Medulla oblongata (tissue), 1 donor: ENCODE measurements around the gene PHLPP2.

Experiments
- DNase-seq: peaks from one replicate; pipeline ENCODE4 v3.0.0-alpha.2; 2015; ENCODE audit errors: extremely low spot score

Gene PHLPP2

DNA sequence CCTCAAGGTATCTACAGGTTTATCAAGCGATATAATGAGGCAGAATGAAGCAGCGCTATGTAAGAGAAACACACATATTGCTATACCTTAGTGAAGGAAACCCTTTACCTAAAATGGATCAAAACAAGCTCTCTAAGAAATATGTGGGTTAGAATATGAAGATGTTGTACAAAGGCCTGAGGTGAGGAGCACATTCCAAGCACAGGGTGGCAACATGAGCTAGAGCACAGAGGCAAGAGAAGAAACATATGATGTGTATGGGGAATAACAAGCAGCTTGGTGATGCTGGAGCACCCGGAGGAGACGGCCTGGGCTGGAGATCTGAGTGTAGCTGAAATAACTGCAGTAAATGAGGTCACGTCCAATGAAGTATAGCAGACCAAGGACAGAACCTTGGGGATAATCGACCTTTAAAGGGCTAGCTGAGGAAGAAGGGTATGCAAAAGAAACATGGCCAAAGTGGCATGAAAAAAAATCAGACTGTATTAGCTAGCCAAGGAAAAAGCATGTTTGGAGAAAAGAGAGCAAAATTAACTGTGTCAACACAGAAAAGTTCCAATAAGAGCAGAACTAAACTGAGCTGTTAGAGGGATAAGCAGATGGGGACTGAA, 54.5 kb downstream of the PHLPP2 start:
- no peak for DNase-seq

DNA sequence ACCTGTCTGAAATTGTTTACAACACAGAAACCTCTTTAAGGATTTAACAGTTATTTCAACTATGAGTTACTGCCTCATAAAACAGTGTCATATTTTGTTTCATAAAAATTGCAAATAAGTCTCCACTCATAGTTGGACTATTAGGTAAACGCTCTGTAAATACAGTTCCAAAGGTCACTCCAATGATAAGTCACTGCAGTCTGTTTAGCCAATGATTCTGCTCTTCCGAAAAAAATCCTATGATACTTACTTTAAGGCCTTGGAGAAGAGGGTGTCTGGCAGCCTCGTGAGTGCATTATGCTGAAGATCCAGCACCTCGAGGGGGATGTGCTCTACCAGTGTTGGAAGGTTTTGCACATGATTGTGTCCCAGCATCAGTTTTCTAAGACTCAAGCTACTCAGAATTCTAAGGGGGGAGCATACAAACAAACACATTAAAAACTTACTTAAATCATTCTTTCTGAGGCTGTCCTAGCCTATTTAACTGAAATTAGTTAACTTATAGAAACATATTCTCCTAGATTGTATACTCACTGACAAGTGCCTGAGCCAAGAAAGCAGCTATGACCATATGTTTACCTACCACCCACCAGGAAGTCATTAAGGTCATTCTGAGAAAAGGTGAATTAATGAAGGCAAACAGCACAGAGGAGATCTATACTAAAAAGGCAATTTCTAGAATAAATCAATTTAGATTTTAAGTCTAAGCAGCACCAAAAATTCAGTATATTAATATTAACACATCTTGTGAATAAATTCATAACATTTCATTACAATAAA, 57.4 kb downstream of the PHLPP2 start:
- no peak for DNase-seq

DNA sequence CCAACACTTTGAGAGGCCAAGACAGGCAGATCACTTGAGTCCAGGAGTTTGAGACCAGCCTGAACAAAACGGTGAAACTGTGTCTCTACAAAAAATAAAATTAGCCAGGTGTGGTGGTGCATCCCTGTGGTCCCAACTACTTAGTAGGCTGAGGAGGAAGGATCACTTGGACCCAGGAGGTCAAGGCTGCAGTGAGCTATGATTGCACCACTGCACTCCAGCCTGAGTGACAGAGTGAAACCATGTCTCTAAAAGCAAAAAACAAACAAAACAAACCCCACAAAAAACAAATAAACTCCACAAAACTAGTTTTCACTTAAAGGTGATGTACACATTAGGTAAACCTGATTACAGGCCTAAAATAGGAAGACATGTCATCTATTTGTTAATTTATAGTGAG, 58.2 kb downstream of the PHLPP2 start:
- DNase-seq, result no peak

- no peak for DNase-seq
These were observed 65.0 kb downstream of the PHLPP2 start for GRCh38 chr16:71659471-71659870.

- DNase-seq, result peak; percentile 14
These were observed 65.7 kb downstream of the PHLPP2 start for GRCh38 chr16:71658771-71659170.

- DNase-seq, result no peak
These were observed 74.8 kb downstream of the PHLPP2 start for GRCh38 chr16:71649704-71650103.

- DNase-seq, result no peak
These were observed 75.6 kb downstream of the PHLPP2 start for GRCh38 chr16:71648921-71649320.

DNA sequence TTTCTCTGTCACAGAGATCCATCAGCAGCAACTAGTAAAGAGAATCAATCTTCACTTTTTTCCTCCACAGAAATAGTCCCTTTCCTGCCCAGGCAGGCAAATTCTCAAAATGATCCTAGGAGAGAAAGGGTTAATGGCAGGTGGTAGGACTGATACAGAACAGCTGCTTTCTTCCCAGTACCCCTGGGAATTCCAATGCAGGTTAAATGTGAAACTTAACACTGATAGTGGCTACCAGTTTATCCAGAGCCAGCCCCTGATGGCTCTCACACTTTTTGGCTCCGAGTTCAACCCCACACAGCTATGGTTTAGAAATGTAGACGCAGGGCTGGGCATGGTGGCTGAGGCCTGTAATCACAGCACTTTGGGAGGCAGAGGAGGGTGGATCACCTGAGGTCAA, 76.3 kb downstream of the PHLPP2 start:
- no peak for DNase-seq

- no peak for DNase-seq
These were observed 77.1 kb downstream of the PHLPP2 start for GRCh38 chr16:71647391-71647790.

DNA sequence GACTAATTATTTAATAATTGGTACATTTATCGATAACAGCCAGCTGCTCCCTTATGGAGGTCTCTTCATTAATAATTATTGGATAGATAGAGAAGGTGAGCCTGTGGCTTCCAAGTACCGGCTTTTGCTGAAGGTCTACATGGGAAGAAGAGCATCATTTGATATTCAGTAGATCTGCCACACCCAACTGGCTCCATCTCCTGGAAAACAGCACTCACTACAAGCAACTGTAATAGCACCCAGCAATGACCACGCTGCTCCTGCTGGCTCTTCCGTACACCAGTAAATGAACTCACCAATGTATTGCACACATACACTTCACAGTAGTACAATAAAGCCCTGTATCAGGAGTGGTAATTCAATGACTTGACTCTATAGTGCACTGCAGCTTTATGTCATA, 79.1 kb downstream of the PHLPP2 start:
- DNase-seq, result peak; percentile 24

GRCh38 chr16:71637398-71637797, 87.1 kb downstream of the PHLPP2 start:
- no peak for DNase-seq

DNA sequence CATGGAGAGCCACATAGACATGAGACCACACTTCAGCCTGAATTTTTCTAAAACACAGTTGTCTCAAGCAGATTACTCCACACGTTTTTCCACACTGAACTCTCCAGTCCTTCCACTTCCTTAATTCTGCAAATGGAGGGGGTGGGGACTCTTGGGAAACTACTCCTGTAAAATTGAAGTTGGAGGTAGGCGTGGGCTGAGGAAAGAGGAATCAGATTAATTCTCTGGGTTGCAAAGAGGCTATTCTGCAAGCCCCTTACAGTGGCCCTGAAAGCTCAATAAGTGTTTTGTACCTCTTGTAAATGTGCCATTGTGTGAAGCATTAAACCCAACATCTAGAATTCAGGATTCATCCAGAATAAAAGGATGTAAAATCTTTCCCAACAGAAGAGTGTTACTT, 88.9 kb downstream of the PHLPP2 start:
- DNase-seq, result peak; percentile 25

GRCh38 chr16:71631776-71632175, 92.7 kb downstream of the PHLPP2 start:
- no peak for DNase-seq

DNA sequence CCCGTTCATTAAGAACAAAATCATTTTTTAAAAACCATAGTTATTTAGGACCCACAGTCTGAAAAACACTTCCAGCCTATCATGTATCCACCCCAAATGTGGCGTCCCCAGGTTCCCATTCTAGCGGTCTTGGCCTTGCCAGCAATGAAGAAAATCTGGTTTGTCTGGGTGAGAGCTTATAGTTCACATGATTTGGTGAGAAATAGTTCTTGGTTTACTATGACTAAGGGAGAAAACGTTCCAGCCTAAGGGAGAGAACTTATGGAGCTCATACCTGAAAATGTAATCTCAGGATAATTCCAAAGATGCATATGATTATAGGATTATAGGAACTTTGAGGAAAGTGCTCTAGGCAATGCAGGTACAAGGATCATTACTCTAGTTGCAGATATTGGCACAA, 93.7 kb downstream of the PHLPP2 start:
- no peak for DNase-seq

- no peak for DNase-seq
These were observed 95.1 kb downstream of the PHLPP2 start for GRCh38 chr16:71629278-71630016.

GRCh38 chr16:71628810-71629209, 95.7 kb downstream of the PHLPP2 start:
- DNase-seq, result peak; percentile 44

- DNase-seq, result no peak
These were observed 96.7 kb downstream of the PHLPP2 start for GRCh38 chr16:71627731-71628181.

- DNase-seq, result no peak
These were observed 97.7 kb downstream of the PHLPP2 start for GRCh38 chr16:71626858-71627213.

DNA sequence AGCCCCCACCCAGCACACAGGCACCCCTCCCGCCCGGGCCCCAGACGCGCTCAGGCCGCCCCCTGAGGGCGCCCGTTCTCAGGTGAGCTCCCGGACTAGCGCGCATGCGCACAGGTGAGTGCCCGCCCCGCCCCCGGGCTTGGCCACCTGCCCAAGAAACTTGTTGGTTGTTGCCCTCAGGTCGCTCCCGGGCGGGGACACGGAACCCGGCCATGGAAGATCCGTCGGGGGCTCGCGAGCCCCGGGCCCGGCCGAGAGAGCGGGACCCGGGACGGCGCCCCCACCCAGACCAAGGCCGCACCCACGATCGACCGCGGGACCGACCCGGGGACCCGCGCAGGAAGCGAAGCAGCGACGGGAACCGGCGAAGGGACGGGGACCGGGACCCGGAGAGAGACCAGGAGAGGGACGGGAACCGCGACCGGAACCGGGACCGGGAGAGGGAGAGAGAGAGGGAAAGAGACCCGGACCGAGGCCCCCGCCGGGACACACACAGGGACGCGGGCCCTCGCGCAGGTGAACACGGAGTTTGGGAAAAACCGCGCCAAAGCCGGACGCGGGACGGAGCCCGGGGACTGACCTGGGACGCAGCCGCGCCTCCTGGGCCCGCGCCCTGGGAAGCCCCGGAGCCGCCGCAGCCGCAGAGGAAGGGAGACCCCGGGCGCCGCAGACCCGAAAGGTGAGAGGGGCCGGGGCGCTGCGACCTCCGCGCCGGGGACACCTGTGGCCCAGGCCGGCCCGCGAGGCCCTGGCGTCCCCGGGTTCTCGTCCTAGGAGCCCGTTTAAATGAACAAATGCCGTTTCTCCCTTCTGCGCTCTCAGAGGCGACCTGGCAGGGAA, 98.3 kb downstream of the PHLPP2 start, which contains the start of gene MARVELD3:
Gene MARVELD3 (plus strand): TSS at position 167 of the 840 bp plus-strand sequence. CDS start 46 bp downstream, at position 213.
- no peak for DNase-seq

DNA sequence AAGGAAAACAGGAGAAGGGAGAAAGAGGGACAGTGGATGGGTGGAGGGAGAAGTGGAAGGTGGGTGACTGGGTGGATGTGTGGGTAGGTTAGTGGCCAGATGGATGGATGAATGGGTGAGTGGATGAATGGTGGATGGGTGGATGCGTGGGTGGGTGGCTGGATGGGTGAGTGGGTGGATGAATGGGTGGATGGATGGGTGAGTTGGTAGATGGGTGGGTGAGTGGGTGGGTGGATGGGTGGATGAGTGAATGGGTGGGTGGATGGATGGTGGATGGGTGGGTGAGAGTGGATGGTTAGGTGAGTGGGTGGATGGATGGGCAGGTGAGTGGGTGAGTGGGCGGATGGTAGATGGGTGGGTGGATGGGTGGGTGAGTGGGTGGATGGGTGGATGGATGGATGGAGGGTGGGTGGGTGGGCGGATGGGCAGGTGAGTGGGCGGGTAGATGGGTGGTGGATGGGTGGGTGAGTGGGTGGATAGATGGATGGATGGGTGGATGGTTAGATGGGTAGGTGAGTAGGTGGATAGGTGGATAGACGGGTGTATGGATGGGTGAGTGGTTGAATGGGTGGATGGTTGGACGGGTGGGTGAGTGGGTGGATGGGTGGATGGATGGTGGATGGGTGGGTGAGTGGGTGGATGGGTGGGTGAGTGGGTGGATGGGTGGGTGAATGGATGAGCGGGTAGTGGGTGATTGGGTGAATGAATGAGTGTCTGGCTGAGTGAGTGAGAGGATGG, 99.2 kb downstream of the PHLPP2 start:
- DNase-seq, result no peak

DNA sequence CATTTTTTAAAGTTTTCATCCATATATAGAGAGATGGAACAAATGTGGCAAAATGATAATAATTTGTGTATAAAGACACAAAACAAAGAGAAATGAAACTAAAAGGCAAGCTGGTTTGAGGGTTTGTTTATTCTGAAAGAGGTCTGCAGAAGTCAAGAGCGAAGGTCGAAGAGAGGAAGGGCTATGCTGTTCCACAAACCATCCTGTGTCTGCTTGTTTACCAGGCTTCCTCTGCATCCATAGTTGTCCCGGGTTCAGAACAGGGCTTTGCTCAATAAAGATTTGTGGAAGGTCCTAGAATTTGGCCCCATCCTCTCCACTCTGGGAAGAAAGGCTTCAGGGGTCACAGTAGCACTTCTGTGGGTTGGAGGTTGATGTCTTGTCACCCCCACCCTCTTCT, 100.9 kb downstream of the PHLPP2 start:
- no peak for DNase-seq
